ENCODE results near the gene COL15A1.

Gene COL15A1

DNA sequence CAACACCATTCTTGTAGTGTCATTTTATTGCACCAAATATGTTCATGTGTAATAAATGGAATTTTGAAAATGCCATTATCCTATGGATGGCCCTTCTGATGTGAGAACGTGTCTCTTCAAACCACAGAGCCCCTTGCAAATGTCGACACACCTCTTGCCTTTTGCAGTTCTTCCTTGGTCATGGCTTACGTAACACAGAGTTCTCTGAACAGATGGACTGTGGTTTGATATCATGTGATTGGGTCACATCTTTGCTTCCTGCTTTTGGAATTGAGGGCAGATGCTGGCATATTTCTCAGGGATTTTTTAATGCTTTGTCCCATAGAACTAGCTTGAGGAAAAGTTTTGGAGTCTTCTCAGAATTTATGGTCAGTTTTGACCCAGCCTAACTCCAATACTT, 165.8 kb downstream of the COL15A1 start:
- DNase-seq (ENCODE audit: low read depth): no peak

GRCh38 chr9:99112750-99113413, 169.2 kb downstream of the COL15A1 start:
- no peak for DNase-seq (ENCODE audit: low read depth)

DNA sequence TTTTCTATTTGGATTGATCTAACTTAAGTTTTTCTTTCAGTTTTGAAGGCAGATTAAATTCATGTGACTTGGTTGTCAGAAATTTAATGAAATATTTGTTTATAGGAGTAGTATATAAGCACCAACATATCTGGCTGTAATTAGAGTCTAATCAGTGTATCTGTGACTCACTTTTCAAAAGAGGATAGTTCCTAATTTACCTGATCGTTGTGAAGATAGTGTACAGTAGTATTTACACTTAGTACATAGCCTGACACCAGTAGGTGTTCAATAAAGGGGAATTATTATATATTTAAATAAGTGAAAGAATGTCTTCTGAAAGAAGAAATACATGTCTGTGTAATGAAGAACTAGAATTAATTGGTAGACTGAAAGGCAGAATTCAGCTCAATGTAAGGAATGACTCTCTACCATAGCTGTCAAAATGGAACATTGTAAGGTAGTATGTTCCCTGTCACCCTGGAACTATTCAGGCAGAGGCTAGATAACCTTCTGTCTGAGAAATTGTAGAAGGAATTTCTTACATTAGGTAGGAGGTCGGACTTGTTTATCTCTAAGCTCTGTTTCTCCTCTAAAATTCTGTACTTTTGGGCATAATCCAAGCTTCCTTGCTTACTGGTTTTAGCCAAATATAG, 169.8 kb downstream of the COL15A1 start:
- no peak for DNase-seq (ENCODE audit: low read depth)

- DNase-seq (ENCODE audit: low read depth): no peak
These were observed 170.3 kb downstream of the COL15A1 start for GRCh38 chr9:99114049-99114440.

GRCh38 chr9:99114846-99115500, 171.3 kb downstream of the COL15A1 start:
- DNase-seq (ENCODE audit: low read depth): no peak

GRCh38 chr9:99116003-99116411, 172.3 kb downstream of the COL15A1 start:
- no peak for DNase-seq (ENCODE audit: low read depth)

- no peak for DNase-seq (ENCODE audit: low read depth)
These were observed 175.2 kb downstream of the COL15A1 start for GRCh38 chr9:99118782-99119466.

DNA sequence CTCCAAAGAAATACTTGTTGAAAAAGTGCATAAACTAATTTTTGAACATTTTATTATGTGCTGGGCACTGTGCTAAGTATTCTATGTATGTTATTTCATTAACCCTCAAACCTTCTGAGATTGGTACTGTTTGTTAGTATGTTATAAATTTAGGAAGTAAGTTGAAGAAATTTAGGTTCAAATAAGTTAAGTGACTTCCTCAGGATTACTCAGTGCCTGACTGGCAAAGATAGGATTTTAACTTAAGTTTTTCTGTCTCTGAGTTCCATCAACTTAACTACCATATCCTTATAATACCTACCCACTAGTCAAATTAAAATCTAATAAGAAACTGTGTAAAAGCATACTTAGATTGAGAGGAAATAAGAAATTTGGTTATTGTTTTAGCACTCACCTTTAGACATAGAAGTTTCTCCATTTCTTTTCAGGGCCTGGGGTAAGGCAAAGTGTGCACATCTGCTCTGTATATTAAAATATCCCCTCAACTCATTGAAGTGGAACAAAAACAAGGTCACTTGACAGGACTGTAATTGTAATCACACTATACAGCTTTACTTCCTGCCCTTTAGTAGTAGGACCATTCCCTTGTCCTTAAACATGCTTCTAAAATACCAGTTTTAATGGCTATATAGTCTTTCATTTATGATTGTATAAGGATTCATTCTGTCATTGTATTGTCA, 176.4 kb downstream of the COL15A1 start:
- DNase-seq (ENCODE audit: low read depth): no peak

All from non-pigmented ciliary epithelial cell (primary cell).